Activated gamma-delta T cell treated with Interleukin-2 at 50 U/mL for 16 hours (primary cell): ENCODE results near the gene HYLS1.
"Not testable (repeated sequence)": the region's sequence is repeated elsewhere in the genome, so short reads cannot be mapped to it uniquely, and the experiment has no call there.

ENCODE experiments used
- DNase-seq: peaks from one replicate; pipeline ENCODE4 v3.0.0-alpha.2; 2020

Gene HYLS1

DNA sequence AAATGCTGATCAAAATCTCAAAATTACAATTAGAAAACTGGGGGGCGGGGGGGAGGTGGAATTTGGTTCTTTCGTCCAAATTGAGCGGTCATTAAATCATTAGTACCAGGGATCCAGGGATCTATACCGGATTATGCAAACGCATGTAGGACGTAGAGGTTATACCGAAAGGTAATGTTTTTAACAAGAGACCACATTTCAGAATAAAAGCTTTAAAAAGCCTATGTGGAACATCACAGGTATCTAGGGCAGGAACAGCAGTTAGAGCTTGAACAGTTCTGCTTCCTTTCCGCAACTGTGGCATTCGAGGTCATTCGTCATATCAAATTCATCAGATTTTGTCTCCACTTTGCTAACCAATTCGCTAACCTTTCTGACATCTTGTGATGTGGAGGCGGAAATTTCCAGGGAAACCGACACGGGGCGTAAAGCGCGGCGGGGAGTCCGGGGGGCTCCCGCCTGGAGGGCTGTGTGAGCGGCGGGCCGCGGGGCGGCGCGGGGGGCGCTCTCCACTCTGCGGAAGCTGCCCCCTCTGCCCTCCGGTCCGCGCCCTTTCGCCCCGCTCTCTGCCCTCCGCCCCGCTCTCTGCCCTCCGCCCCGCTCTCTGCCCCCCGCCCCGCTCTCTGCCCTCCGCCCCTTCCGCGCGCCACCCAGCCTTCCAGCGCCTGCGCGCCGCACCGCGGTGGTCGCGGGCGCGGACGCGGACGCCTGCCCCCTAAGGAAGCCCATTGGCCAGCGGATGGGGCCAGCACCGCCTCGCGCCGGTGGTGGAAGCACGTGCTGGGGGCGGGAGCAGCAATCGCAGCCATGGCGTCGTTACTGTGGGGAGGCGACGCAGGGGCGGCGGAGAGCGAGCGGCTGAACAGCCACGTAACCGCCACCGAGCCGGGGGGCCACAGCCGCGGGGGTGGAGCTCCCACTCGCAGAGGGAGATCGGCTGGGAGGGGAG, 16.5 kb downstream of the HYLS1 start, which contains the start of gene DDX25:
Gene DDX25, plus strand, starts transcription at position 798 of the 949 bp plus-strand sequence. Its CDS starts 10 bp downstream, at position 808.
- peak; percentile 19 for DNase-seq

DNA sequence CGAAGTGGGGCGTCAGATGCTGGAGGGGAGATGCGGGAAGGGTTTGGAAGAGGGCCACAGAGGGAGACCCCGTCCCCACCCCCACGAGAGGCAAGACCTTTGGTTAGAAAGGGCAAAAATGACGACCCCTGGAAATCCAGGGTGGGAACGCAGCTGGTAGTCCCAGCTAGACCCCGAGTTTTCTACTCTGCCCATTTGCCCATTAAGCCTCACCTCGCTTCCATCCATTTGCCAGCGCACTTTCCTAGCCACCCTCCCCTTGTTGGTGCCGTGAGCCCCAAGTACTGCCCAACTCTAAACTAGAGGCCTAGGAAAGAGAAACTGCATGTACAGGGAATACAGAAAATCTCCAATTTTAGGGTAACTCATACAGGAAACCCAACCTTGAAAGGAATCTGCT, 17.2 kb downstream of the HYLS1 start:
- no peak for DNase-seq

DNA sequence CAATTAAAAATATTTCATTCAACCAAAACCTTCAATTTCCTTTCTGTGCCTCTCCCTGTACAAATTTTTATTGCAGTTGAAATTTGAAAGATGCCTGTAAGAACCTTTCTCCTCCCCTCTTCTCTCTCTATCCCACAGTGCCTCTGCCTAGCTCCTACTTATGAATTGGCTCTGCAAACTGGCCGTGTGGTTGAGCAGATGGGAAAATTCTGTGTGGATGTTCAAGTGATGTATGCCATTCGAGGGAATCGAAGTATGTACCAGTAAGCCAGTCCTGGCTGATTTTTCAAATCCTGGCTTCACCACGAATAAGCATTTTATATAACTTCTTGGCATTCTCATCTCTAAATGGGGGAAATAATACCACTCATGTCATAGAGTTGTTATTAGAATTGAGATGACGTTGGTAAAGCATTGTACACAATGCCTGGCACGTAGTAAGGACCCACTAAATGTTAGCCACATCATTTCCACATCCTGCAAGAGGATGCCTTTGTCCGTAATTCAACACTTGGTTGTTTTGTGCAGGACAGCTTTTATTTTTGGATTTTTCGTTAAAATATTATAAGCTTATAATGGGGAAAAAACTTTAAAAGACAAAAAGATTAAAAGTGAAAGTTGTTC, 22.9 kb downstream of the HYLS1 start:
- DNase-seq = no peak

DNA sequence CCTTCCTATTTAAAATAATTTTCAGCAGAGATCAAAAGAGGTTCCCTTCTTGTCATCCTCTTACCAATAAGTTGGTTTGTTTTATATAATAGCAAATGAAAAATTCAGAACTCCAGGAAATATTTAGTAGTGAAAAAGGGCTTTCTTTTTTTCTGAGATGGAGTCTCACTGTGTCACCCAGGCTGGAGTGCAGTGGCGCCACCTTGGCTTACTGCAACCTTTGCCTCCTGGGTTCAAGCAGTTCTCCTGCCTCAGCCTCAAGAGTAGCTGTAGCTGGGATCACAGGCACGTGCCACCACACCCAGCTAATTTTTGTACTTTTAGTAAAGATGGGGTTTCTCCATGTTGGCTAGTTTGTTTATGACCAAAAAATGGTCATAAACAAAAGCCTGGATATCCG, 27.1 kb downstream of the HYLS1 start:
- DNase-seq = not testable (repeated sequence)

DNA sequence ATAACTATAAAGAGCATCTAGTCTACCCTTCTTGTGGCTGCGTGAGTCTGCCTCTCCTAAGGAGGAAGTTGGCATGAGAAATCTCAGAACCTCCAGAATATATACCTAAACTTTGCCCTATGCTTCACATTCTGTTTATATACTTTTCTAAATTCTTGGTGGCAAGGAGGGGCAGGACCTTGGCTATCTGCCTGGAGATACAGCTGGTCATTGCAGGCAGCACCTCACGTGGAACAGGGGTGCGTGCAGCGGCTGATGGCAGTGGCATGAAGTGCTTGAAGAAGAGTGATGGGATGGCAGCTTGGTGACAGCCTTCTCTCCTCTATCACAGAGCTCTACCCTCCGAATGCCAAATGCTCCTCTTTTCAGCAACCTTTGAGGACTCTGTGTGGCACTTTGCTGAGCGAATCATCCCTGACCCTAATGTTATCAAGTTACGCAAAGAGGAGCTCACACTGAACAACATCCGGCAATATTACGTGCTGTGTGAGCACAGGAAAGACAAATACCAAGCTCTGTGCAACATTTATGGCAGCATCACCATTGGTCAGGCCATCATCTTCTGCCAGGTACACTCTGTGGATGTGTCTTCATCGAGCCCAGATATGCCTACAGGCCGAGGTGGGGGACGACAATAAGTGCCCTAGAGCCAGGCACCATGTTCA, 29.3 kb downstream of the HYLS1 start:
- no peak for DNase-seq

DNA sequence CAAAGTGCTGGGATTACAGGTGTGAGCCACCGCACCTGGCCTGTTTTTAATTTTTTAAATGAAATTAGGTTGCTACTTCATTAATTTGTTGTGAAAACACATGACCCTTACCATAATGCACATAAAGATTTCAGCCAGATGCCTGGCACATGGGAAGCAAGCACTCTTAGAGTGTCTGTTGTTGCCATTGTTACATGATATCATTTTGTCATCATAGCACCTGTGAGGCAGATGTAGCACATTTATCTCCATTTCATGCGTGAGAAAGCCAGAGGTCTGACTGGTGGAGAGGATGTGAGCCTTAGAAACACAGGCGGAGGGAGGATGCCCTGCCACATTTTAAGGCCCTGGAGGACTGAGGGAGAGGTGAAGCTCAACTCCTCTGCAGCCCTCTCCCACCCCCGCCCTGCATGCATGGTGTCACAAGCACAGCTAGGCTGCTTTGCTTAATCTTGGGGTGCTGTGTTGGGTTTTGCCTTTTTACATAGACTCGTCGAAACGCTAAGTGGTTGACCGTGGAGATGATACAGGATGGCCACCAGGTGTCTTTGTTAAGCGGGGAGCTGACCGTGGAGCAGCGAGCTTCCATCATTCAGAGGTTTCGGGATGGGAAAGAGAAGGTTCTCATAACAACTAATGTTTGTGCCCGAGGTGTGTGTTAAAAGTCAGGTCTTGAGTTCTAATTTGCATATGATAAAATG, 30.8 kb downstream of the HYLS1 start:
- no peak for DNase-seq

- DNase-seq = no peak
Measured at GRCh38 chr11:125921042-125921441, 33.6 kb downstream of the HYLS1 start.

GRCh38 chr11:125922156-125922555, 34.7 kb downstream of the HYLS1 start:
- DNase-seq = no peak

- peak; percentile 37 for DNase-seq
Measured at GRCh38 chr11:125923012-125923579, 35.6 kb downstream of the HYLS1 start.

DNA sequence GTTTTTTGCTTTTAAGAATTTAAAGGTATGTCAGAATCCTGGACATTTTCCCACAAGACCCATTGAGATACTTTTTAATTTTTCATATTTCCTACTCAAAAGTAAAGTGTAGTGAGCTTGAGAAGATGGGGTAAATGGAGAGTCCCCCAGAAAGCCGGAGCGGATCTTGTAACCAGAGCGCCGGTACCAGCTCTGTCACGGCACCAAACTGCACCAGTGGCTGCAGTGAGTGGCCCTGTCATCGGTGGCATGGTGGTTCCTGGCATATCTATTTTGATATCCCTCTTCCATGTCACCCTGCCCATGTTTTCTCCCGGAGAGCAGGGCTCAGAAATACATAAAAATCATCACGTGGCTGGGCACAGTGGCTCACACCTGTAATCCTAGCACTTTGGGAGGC, 36.2 kb downstream of the HYLS1 start:
- DNase-seq = no peak

GRCh38 chr11:125924384-125925007, 37.0 kb downstream of the HYLS1 start:
- no peak for DNase-seq

DNA sequence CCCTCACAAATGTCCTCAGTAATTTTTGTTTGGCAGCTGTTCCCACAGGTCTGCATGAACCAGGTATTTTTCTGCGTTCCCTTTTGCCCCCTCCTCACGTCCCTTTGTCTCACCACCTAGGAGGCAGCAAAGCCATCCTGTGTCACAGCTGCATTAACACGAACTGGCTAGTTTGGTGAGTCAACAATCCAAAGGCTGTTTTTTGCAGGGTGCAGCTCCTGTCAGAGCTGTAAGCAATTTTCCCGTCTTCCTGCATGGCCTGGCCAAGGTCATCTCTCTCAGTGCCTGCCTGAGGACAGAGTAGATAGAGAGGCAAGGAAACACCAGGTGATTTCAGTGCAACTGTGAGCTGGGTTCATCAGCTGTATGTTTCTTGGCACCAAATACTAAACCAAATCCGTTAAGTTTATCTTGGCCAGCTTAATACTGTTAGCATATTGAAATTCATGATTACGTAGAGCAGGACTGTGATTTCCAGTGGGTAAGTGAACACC, 37.8 kb downstream of the HYLS1 start:
- no peak for DNase-seq

GRCh38 chr11:125925804-125926203, 38.3 kb downstream of the HYLS1 start:
- no peak for DNase-seq

DNA sequence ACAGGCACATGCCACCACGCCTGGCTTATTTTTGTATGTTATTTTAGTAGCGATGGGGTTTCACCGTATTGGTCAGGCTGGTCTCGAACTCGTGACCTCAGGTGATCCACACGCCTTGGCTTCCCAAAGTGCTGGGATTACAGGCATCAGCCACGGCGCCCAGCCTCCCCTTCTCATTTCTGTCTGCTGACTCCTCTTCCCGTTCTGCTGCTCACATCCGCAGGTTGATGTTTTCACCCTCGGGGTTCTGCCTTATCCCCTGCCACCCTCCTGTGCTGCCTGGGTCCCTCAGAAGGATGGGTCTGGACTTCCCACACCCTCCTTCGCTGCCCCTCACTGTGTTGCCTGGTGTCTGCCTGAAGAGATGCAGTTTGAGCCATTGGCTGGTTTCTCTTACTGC, 39.2 kb downstream of the HYLS1 start:
- no peak for DNase-seq

- no peak for DNase-seq
Measured at GRCh38 chr11:125929445-125930075, 42.1 kb downstream of the HYLS1 start.

DNA sequence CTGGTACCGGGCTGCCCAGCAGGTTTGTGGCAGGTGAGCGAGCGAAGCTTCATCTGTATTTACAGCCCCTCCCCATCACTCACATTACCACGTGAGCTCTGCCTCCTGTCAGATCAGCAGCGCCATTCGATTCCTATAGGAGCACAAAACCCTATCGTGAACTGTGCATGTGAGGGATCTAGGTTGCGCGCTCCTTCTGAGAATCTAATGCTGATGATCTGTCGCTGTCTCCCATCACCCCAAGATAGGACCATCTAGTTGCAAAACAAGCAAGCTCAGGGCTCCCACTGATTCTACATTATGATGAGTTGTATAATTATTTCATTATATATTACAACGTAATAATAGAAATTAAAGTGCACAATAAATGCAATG, 42.6 kb downstream of the HYLS1 start:
- no peak for DNase-seq

GRCh38 chr11:125931116-125931515, 43.6 kb downstream of the HYLS1 start:
- no peak for DNase-seq

DNA sequence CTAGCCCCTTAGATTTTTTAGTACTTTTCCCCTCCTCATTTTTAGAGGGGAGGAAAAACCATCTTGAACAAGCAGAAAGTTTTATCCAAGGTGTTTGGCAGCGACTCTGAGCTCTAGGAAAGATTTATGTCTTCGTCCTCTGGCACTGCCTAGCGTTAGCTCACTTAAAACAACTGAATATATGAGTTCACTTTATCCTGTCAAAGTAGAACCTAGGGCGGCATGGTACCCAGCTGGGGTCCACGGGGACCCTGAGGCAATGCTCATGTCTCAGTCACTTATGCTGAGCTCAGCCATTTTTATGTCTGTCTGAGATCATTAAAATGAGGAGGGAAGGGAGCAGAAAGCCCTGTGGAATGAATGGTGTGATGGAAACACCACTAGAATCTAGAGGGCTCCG, 44.2 kb downstream of the HYLS1 start:
- DNase-seq = no peak

DNA sequence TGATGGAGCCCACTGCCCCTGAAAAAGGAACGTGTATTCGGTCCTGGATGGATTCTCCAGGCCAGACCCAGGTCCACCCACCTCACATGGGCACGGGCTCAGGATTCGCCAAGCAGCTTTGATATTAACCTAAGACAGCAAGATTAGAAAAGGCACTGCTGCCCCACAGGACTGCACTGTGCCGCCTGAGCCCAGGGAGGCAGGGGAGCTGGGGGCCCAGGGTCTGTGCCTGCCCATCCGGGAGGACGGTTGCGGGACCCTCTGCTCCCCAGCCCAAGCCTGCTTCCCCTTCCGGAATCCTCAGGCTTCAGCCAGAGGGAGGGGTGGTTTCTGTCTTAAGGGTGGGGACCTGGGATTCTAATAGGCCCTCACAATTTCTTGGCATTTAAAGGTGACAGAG, 44.8 kb downstream of the HYLS1 start:
- no peak for DNase-seq

- no peak for DNase-seq
Measured at GRCh38 chr11:125933030-125933813, 45.8 kb downstream of the HYLS1 start.

- no peak for DNase-seq
Measured at GRCh38 chr11:125934473-125934872, 47.0 kb downstream of the HYLS1 start.
